ENCODE data around the gene SEMA4C. TPM values are rescaled to one million over a fixed set of nuclear protein-coding genes. Genes with fewer than 3 reads are reported as not detected.
"Not testable (repeated sequence)": the region's sequence is repeated elsewhere in the genome, so short reads cannot be mapped to it uniquely, and the experiment has no call there.

The SEMA4C gene
- total RNA-seq, 4 donors from 2014 or later = 23.5 to 42.7 (median 30.2) TPM

DNA sequence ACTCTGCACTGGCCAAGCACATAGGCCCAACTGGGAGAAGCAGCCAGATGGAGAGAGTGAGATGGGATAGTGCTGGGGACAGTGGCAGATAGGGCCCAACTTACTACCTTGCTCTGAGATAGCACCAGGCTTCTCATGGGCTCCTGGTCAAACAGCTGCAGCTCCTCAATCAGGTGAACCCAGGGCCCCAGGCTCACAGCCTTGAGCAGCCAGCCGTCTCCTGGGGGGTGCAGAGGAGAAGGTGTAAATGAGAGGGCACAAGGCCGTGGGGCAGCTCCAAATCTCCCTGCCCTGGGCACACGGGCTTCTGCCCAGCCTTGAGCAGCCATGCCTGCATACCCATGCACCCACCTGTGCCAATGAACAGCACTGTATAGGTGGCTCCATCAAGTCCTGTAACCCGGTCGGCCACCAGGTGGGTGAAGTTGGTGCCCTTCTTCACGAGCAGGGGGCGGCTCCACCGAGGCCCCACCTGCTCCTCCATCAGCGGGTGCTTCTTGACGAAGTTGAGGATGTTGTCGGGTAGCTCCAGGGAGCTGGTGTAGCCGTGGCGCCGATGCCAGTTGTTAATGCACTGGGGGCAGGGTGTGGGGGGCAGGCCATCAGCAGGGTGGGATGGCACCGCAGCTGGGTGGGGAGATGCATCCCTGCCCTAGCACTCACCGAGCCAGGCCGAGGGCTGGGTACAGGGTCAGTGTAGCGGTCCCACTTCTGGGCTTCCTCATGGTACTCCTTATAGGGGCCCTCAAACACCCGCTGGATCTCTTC is 6.1 kb downstream of the SEMA4C start:
- intact Hi-C loops (cut with DNase I; ENCODE audit: low total_unique reads) = no loop called here
- TF ChIP-seq POLR2A (IDR thresholded peaks at IDR 0.05) = no peak
- TF ChIP-seq, protein P1, sequence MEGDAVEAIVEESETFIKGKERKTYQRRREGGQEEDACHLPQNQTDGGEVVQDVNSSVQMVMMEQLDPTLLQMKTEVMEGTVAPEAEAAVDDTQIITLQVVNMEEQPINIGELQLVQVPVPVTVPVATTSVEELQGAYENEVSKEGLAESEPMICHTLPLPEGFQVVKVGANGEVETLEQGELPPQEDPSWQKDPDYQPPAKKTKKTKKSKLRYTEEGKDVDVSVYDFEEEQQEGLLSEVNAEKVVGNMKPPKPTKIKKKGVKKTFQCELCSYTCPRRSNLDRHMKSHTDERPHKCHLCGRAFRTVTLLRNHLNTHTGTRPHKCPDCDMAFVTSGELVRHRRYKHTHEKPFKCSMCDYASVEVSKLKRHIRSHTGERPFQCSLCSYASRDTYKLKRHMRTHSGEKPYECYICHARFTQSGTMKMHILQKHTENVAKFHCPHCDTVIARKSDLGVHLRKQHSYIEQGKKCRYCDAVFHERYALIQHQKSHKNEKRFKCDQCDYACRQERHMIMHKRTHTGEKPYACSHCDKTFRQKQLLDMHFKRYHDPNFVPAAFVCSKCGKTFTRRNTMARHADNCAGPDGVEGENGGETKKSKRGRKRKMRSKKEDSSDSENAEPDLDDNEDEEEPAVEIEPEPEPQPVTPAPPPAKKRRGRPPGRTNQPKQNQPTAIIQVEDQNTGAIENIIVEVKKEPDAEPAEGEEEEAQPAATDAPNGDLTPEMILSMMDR (IDR thresholded peaks at IDR 0.05) = no peak
- WGBS, 2 donors = 91 to 96% methylated on average over 11 to 17 of the region's 19 CpGs
- no peak overlapping the region for H3K4me3 ChIP-seq (ENCODE audit: low read depth, poor library complexity, severe bottlenecking)
- no peak for DNase-seq (ENCODE audit: low spot score in 2 of 2)

DNA sequence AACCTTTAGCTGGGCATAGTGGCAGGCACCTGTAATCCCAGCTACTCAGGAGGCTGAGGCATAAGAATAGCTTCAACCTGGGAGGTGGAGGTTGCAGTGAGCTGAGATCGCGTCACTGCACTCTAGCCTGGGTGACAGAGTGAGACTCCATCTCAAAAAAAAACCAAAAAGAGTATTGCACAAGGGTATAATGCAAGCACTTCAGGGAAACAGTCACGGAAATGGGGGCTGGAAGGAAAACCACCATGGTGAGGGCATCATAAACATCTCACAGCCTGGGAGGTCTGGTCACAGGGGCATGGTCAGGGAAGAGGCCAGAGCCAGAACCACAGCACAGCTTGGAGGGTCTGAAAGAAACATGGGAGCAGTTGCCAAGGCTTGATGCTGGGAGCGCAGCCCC is 6.8 kb downstream of the SEMA4C start:
- WGBS, 2 donors = 87% methylated on average over 4 of the region's 4 CpGs
- DNase-seq (ENCODE audit: low spot score in 2 of 2); H3K4me3 ChIP-seq (ENCODE audit: low read depth, poor library complexity, severe bottlenecking); intact Hi-C loops (cut with DNase I; ENCODE audit: low total_unique reads): not testable (repeated sequence)

DNA sequence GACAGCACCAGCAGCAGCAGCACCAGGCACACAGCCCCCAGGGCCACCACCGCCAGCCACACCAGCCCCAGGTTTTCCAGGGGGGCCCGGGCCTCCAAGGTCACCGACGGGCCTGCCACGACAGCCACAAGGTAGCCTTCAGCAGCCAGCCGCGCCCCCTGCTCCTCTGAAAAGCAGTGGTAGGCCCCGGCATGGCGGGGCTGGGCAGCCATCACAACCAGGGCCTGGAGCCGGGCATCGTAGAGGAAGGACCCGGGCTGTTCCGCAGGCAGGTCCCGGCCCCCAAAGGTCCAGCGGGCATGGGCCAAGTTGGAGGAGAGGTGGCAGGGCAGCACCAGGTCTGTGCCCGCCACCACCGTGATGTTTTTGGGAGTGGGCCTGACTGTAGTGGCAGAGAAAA is 8.8 kb downstream of the SEMA4C start:
- intact Hi-C loops (cut with DNase I; ENCODE audit: low total_unique reads) = no loop called here
- no peak for DNase-seq (ENCODE audit: low spot score in 2 of 2)
- WGBS, 2 donors = 89 to 93% methylated on average over 14 of the region's 17 CpGs

DNA sequence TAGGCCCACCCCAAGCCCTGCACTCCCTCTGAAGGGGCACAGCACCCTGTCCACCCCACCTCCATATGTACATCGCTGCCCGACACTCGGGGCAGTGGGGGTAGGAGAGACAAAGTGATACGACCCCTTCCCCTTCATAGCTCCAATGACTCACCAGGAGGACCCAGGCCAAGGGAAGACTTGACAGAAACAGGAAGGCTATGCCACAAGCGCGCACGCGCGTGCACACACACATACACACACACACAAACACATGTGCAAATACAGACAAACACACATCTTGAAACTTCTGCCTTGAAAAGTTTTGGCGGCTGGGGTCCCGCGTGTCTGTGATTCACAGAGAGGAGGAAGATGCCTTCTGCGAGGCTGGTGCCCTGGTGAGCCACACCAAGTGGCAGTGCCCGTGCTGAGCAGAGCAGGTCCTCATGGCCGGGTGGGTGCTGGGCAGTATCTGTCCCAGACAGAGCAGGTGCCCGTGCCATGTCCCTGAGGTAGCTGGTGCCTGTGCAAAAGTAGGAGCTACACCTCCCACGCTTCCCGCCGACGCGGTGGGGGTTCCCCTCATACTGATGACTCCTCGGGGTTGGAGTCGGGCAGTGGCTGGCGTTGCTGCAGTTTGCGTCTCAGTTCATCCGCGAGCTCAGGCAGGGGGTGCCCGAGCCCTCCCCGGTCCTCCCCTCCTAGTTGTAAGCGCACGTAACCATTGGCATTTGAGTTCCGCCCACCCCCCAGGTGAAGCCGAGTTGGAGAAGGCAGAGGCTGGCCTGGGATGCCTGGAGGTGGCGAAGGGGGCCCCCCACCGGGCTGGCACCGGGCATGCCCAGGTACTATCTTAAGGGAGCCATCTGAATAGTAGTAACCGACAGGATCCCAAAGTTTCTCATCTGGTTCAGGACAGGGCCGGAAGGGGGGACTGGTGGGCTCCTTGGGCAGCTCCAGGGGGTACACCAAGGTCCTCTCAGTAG is 9.5 kb downstream of the SEMA4C start:
- intact Hi-C loops (cut with DNase I; ENCODE audit: low total_unique reads) = no loop called here

More for the DNA sequence above, 8.8 kb downstream of the SEMA4C start:
- no peak for TF ChIP-seq POLR2A (IDR thresholded peaks at IDR 0.05)
- TF ChIP-seq, protein P1 (IDR thresholded peaks at IDR 0.05) = no peak
- H3K4me3 ChIP-seq (ENCODE audit: low read depth, poor library complexity, severe bottlenecking) = no peak overlapping the region

DNA sequence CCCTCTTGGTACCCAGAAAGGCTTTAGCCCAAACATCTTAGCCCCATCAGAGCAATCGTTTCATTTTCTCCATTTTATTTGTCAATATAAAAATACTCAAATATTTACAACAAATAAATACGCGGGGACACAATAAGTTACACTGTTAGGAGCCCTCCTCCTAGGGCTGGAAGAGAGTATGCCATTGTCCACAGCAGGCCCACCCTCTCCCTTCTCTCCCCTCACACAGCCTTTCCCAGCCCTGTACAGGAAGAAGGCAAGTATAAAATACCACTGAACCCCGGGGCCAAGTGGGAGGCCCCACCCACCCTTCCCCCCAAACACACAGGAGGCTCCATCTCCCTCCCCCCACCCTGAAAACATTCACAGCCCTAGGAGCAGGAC is 10.2 kb downstream of the SEMA4C start:
- no peak for DNase-seq (ENCODE audit: low spot score in 2 of 2)
- WGBS, 2 donors = 36 to 43% methylated on average over 4 of the region's 4 CpGs
- no peak for TF ChIP-seq POLR2A (IDR thresholded peaks at IDR 0.05)
- TF ChIP-seq, protein P1 (IDR thresholded peaks at IDR 0.05) = no peak
- intact Hi-C loops (cut with DNase I; ENCODE audit: low total_unique reads) = no loop called here
- no peak overlapping the region for H3K4me3 ChIP-seq (ENCODE audit: low read depth, poor library complexity, severe bottlenecking)

More for the DNA sequence above, 9.5 kb downstream of the SEMA4C start:
- WGBS, 2 donors = 53 to 62% methylated on average over 21 to 32 of the region's 38 CpGs
- no peak for TF ChIP-seq POLR2A (IDR thresholded peaks at IDR 0.05)
- TF ChIP-seq, protein P1 (IDR thresholded peaks at IDR 0.05) = no peak
- DNase-seq (ENCODE audit: low spot score in 2 of 2) = no peak
- no peak overlapping the region for H3K4me3 ChIP-seq (ENCODE audit: low read depth, poor library complexity, severe bottlenecking)

DNA sequence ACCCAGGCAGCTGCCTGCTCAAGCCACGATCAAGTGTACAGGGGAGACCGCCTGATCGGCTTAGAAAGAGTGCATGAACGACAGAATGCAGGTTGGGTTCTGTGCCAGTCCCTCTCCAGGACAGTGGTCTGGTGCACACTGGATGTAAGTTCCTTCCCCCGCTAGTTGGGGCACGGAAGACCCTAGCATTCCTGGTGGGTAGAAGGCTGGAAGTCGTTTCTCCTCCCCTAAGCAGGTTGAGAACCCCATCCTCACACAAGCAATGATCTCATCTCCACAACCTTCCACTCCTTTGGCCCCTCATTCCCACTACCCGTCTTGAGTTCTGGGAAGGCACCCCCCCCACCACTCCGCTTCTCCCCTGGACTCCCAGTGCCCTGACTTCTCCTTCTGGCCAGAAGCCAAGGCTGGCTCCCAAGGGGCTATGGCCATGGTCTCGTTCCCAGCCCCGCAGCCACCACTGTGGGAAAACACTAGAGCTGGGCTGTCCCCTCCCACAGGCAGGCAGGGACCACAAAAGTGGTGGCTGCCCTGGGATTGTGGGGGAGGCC is 10.7 kb downstream of the SEMA4C start:
- peak; percentile 52 to 92 for DNase-seq (ENCODE audit: low spot score in 2 of 2)
- WGBS, 2 donors = 50 to 52% methylated on average over 11 of the region's 11 CpGs
- intact Hi-C loops (cut with DNase I; ENCODE audit: low total_unique reads) = no loop called here
- TF ChIP-seq, protein P1 (IDR thresholded peaks at IDR 0.05) = no peak
- no peak for TF ChIP-seq POLR2A (IDR thresholded peaks at IDR 0.05)
- no peak overlapping the region for H3K4me3 ChIP-seq (ENCODE audit: low read depth, poor library complexity, severe bottlenecking)

Measured in lower leg skin (tissue), 4 donors.